Measurements from ENCODE around the gene DNAJC12. TPM values are rescaled to one million over a fixed set of nuclear protein-coding genes. Genes with fewer than 3 reads are reported as not detected.

DNAJC12 gene
- total RNA-seq, 2 experiments from 2014 or later, result not detected

GRCh38 chr10:67875340-67876238, 37.6 kb upstream of the DNAJC12 start:
- no peaks in the 10 kb centered on the region for H3K9me3 ChIP-seq (ENCODE audit: control insufficient read depth in 1 of 2, insufficient read depth in 1 of 2, low read length in 2 of 2)
- no peaks in the 10 kb centered on the region for H3K36me3 ChIP-seq (ENCODE audit: insufficient read depth, low read length)
- DNase-seq (no peak), ATAC-seq (ENCODE audit: poor library complexity) (no peak)
- Mint-ChIP-seq H3K4me3 (no peak overlapping the region), H3K27ac (no peak overlapping the region), H3K9me3 (no peaks in the 10 kb centered on the region), H3K4me1 (ENCODE audit: low read depth) (no peaks in the 10 kb centered on the region), H3K27me3 (no peaks in the 10 kb centered on the region), H3K36me3 (ENCODE audit: low read depth) (no peaks in the 10 kb centered on the region)
- H3K4me1 ChIP-seq (ENCODE audit: insufficient read depth, low read length), result no peaks in the 10 kb centered on the region
- intact Hi-C loops (cut with DNase I, micrococcal nuclease), result no loop called here
- no peak for TF ChIP-seq CTCF (IDR thresholded peaks at IDR 0.05)
- CTCF ChIA-PET, result no interaction called here
- POLR2A ChIA-PET, result no interaction called here
- H3K4me3 ChIP-seq (ENCODE audit: low read length), result no peak overlapping the region
- no peaks in the 10 kb centered on the region for H3K27me3 ChIP-seq (ENCODE audit: control insufficient read depth in 1 of 2, insufficient read depth in 2 of 2, low read length in 2 of 2)
- no peak overlapping the region for H3K27ac ChIP-seq (ENCODE audit: low read depth in 1 of 2, low read length in 2 of 2)

- Histone ChIP-seq H3K27ac (ENCODE audit: low read depth in 1 of 2, low read length in 2 of 2) (no peak overlapping the region), H3K27me3 (ENCODE audit: control insufficient read depth in 1 of 2, insufficient read depth in 2 of 2, low read length in 2 of 2) (no peaks in the 10 kb centered on the region), H3K9me3 (ENCODE audit: control insufficient read depth in 1 of 2, insufficient read depth in 1 of 2, low read length in 2 of 2) (no peaks in the 10 kb centered on the region), H3K36me3 (ENCODE audit: insufficient read depth, low read length) (no peaks in the 10 kb centered on the region), H3K4me1 (ENCODE audit: insufficient read depth, low read length) (no peaks in the 10 kb centered on the region), H3K4me3 (ENCODE audit: low read length) (no peak overlapping the region)
- Mint-ChIP-seq H3K27ac (no peak overlapping the region), H3K4me3 (no peak overlapping the region), H3K4me1 (ENCODE audit: low read depth) (no peaks in the 10 kb centered on the region), H3K27me3 (no peaks in the 10 kb centered on the region), H3K36me3 (ENCODE audit: low read depth) (no peaks in the 10 kb centered on the region), H3K9me3 (no peaks in the 10 kb centered on the region)
- no peak for DNase-seq
- no peak for TF ChIP-seq CTCF (IDR thresholded peaks at IDR 0.05)
- POLR2A ChIA-PET, result no interaction called here
- intact Hi-C loops (cut with DNase I, micrococcal nuclease), result no loop called here
- ATAC-seq (ENCODE audit: poor library complexity), result no peak
- CTCF ChIA-PET, result no interaction called here
Observed at GRCh38 chr10:67869996-67870395, 32.0 kb upstream of the DNAJC12 start.

DNA sequence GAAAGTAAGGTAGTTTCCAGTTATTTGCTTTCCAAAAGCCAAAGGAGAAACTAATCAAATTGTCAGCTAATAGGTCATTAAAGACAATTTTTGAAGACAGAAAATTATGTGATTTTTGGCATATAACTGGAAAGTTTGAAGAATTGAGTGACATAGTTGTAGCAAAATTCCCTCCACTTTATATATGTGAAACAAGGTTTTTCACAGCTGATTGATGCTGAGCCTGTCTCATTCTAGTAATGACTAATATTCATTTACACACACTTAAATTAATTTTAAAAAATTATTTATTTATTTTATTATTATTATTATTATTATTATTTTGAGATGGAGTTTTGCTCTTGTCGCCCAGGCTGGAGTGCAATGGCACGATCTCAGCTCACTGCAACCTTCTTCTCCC, 30.1 kb upstream of the DNAJC12 start:
- Histone ChIP-seq H3K27ac (ENCODE audit: low read depth in 1 of 2, low read length in 2 of 2) (no peak overlapping the region), H3K27me3 (ENCODE audit: control insufficient read depth in 1 of 2, insufficient read depth in 2 of 2, low read length in 2 of 2) (no peaks in the 10 kb centered on the region), H3K4me1 (ENCODE audit: insufficient read depth, low read length) (no peaks in the 10 kb centered on the region), H3K4me3 (ENCODE audit: low read length) (no peak overlapping the region), H3K36me3 (ENCODE audit: insufficient read depth, low read length) (no peaks in the 10 kb centered on the region), H3K9me3 (ENCODE audit: control insufficient read depth in 1 of 2, insufficient read depth in 1 of 2, low read length in 2 of 2) (no peaks in the 10 kb centered on the region)
- POLR2A ChIA-PET, result interaction anchor here (0.7 kb wide), 1 partner anchor 289 kb away, joined by 3 read pairs; no protein-coding TSS in a partner anchor
- no peaks in the 10 kb centered on the region for H3K27me3 Mint-ChIP-seq
- H3K36me3 Mint-ChIP-seq (ENCODE audit: low read depth), result no peaks in the 10 kb centered on the region
- CTCF ChIA-PET, result interaction anchor here (1.1 kb wide), 1 partner anchor 16 kb away, joined by 4 read pairs; no protein-coding TSS in a partner anchor
- H3K4me1 Mint-ChIP-seq (ENCODE audit: low read depth), result no peaks in the 10 kb centered on the region
- intact Hi-C loops (cut with DNase I, micrococcal nuclease), result no loop called here
- no peaks in the 10 kb centered on the region for H3K9me3 Mint-ChIP-seq
- ATAC-seq (ENCODE audit: poor library complexity), result no peak
- H3K4me3 Mint-ChIP-seq, result no peak overlapping the region
- no peak for DNase-seq
- H3K27ac Mint-ChIP-seq, result no peak overlapping the region
- TF ChIP-seq CTCF (IDR thresholded peaks at IDR 0.05), result no peak
